Sciatic nerve (tissue), 2 donors: ENCODE results near the gene ANKRD61. TPM values are rescaled to one million over a fixed set of nuclear protein-coding genes. Genes with fewer than 3 reads are reported as not detected.
"Not testable (repeated sequence)": the region's sequence is repeated elsewhere in the genome, so short reads cannot be mapped to it uniquely, and the experiment has no call there.

ENCODE experiments used
- ATAC-seq: fragments of 200-7000 bp; cut with Tn5 transposase; one replicate; pipeline ENCODE4 v1.9.1; 2020; ENCODE audit warnings: mild to moderate bottlenecking, moderate library complexity
- DNase-seq: peaks from one replicate; pipeline ENCODE4 v3.0.0-alpha.2; 2020; ENCODE audit warnings: low spot score
- intact Hi-C: fragments of 100-400 bp; cut with DNase I; formaldehyde crosslinking; loops from one replicate; pipeline ENCODE4 v1.14.2; 2022
- total RNA-seq: library from RNA; stranded (reverse); fragmentation: NEBNext Ultra II Directional; extraction: Animal tissue kit (Norgen Biotek cat#: 25700); gene quantifications from one replicate; pipeline ENCODE4 v1.2.1, GENCODE V29; 2021
- donor health status: DM: no; HTN: no; CAD: no.
- donor health status: DM: no; HTN: no; CAD: no.

Gene ANKRD61
- 0.27 TPM for total RNA-seq

- no peak for ATAC-seq
- intact Hi-C loops: no loop called here
- DNase-seq: no peak
Measured at GRCh38 chr7:6030988-6031387, at the start of gene ANKRD61. Gene ANKRD61, plus strand, starts transcription at chr7:6031376. Its CDS starts 0 bp downstream, at chr7:6031376.

- ATAC-seq, DNase-seq, intact Hi-C loops: not testable (repeated sequence)
Measured at GRCh38 chr7:5987061-5987460, 44.1 kb upstream of the ANKRD61 start.

DNA sequence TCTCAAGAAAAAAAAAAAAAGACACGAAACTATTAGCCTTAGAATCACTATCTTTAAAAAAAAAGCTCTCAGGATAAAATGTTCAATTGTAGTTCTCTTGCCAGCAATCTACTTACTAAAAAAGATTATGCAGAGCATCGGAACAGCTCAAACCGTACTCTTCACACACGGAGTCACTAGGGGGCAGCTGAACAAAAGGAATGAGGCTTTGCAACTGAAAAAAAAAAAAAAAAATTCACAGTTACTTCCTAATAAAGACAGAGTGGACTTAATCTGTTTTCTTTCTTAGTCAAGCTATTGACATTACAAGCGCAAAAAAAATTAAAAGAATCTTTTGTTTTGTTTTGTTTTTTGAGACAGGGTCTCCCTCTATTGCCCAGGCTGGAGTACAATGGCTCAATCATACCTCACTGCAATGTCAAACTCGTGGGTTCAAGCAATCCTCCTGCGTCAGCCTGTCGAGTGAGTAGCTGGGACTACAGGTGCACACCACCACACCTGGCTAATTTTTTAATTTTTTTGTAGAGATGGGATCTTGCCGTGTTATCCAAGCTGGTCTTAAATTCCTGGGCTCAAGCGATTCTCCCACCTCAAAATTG is 33.9 kb upstream of the ANKRD61 start:
- DNase-seq (no peak), ATAC-seq (peak; percentile 83)
- intact Hi-C loops: loop anchor here (10.0 kb wide), 1 partner anchor 327 kb away; no protein-coding TSS in a partner anchor

- ATAC-seq (no peak), DNase-seq (no peak)
- intact Hi-C loops: no loop called here
Measured at GRCh38 chr7:6007386-6007785, 23.8 kb upstream of the ANKRD61 start.

DNA sequence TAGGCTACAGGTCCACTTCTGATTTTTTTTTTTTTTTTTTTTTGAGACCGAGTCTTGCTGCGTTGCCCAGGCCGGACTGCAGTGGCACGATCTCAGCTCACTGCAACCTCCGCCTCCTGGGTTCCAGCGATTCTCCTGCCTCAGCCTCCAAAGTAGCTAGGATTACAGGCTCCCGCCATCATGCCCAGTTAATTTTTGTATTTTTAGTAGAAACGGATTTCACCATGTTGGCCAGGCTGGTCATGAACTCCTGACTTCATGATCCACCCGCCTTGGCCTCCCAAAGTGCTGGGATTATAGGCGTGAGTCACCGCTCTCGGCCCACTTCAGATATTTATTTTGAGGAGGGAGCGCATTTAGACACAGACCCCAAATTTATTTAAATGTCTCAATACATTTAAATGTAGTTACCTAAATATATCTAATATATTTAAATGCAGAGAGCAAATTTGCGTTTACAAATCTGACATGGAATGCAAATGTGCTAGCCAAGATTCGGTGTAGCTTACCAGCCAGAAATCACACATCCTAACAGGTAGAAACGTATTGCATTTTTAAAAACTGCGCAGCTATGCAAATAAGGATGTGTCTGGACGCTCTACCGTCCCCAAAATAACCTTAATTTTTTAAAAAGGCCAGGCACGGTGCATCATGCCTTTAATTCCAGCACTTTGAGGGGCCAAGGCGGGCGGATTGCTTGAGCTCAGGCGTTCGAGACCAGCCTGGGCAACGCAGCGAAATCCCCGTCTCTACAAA is 23.2 kb upstream of the ANKRD61 start:
- DNase-seq, intact Hi-C loops, ATAC-seq: not testable (repeated sequence)

- peak; percentile 99 for ATAC-seq
- intact Hi-C loops: no loop called here
- peak; percentile 99 for DNase-seq
Measured at GRCh38 chr7:6008668-6009611, 22.2 kb upstream of the ANKRD61 start, which contains the start of the genes AIMP2 and PMS2. Gene AIMP2, plus strand, starts transcription at chr7:6009272. Its CDS starts 92 bp downstream, at chr7:6009364. Gene PMS2, minus strand, starts transcription at chr7:6009049. Its CDS starts 30 bp downstream, at chr7:6009019.

DNA sequence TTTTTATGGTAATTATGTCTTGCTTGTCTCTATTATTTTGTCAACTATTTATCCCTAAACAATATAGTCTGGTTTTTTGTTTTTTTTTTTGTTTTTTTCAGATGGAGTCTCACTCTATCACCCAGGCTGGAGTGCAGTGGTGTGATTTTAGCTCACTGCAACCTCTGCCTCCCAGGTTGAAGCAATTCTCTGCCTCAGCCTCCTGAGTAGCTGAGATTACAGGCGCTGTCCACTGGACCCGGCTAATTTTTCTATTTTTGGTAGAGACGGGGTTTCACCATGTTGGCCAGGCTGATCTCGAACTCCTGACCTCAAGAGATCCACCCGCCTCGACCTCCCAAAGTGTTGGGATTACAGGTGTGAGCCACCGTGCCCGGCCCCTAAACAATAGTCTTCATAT is 20.8 kb upstream of the ANKRD61 start:
- ATAC-seq, intact Hi-C loops: not testable (repeated sequence)
- DNase-seq: peak; percentile 34

DNA sequence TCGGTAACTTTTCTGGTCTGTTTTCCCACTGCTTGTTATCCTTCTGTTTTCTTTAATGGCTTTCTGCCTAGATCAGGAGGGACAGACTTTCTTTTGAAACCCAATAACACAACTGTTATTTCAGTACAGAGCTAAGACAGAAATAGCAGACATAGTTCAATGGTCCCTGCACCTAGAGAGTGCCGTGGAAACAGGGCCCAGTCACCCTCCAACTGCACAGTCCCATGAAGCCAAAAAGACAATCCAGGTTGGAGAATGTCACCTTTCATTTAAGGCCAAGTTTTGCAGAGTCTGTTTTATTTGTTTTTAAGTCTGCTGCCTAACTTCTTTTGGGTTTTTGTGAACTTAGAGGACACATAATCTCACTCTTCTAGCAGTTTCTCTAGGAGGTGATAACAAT is 19.6 kb upstream of the ANKRD61 start:
- no peak for ATAC-seq
- no peak for DNase-seq

GRCh38 chr7:6012355-6013104 is 18.6 kb upstream of the ANKRD61 start:
- intact Hi-C loops: no loop called here
- DNase-seq: no peak
- ATAC-seq: no peak

More for the DNA sequence above, 19.6 kb upstream of the ANKRD61 start:
- intact Hi-C loops: no loop called here

DNA sequence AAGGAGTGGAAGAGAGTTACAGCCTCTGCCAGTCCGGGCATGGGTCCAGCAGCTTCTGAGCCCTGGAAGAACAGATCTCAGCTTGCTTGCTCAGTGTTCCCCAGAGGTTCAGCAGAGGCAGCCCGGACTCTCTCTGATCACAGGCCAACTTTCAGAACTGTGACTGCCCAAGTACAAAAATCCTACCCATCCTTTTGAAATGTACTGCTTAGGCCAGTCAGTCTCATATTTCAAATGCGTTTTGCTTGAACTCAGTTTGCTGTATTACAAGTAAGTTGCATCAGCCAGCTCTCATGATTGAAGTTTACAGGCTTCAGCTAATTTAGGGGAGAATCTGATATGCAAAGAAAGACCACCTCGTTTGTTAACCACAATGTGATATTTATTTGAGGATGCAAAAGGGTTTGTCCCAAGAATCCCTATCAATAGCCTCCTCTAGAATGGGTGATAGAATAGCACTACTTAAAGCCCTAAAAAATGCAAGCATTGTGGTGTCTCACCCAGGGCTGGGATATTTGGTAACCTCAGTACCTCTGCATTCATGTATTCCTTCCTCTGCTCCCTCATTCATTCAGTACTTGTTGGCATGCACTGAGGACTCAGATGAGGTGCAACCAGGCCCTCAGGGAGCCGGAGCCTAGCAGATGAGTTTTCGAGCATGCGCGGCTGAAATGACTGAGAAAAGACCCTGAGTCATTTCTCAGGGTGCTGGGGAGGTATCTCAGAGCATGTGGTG is 15.1 kb upstream of the ANKRD61 start:
- peak; percentile 79 for DNase-seq
- intact Hi-C loops: no loop called here
- ATAC-seq: peak; percentile 92

DNA sequence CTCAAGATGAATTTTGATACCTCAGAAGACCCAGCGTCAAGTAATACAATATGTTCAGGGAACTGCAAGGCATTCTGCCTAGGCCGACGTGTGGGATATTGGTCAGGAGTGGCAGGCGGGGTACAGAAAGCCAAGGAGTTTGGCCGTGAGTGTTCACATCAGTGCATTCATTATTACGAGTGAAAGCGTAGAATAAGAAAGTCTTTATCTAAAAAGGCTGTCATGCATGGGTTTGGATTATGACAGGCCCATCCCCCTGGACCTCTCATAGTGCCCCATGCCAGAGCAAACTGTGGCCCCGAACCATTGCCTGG is 14.6 kb upstream of the ANKRD61 start:
- DNase-seq (no peak), ATAC-seq (no peak)
- intact Hi-C loops: no loop called here

GRCh38 chr7:6020371-6021286 is 10.5 kb upstream of the ANKRD61 start:
- intact Hi-C loops: no loop called here
- no peak for DNase-seq

GRCh38 chr7:6022707-6023106 is 8.5 kb upstream of the ANKRD61 start:
- no peak for ATAC-seq
- intact Hi-C loops: no loop called here

More at GRCh38 chr7:6020371-6021286, 10.5 kb upstream of the ANKRD61 start:
- ATAC-seq: no peak

DNA sequence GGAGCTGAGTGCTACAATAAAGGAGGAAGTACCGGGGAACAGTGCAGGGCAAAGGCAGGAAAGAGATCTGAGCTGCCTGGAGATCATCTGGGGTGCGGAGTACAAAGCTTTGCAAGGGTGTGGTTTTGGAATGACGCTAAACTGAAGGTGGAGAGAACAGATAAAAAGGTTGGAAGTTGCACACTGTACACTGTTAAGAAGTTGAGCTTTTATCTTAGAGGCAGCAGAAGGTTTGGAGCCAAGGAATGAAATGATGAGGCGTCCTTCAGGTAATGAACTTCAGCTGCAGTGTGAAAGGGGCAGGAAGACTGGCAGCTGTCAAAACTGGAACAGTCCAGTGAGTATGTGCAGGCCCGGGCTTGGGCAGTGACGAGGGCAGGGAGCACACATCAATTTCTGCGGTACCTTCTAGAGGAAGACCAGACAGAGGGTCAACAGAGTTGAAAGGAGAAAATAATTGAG is 7.2 kb upstream of the ANKRD61 start:
- intact Hi-C loops: no loop called here
- no peak for ATAC-seq
- no peak for DNase-seq

More at GRCh38 chr7:6022707-6023106, 8.5 kb upstream of the ANKRD61 start:
- DNase-seq: no peak

DNA sequence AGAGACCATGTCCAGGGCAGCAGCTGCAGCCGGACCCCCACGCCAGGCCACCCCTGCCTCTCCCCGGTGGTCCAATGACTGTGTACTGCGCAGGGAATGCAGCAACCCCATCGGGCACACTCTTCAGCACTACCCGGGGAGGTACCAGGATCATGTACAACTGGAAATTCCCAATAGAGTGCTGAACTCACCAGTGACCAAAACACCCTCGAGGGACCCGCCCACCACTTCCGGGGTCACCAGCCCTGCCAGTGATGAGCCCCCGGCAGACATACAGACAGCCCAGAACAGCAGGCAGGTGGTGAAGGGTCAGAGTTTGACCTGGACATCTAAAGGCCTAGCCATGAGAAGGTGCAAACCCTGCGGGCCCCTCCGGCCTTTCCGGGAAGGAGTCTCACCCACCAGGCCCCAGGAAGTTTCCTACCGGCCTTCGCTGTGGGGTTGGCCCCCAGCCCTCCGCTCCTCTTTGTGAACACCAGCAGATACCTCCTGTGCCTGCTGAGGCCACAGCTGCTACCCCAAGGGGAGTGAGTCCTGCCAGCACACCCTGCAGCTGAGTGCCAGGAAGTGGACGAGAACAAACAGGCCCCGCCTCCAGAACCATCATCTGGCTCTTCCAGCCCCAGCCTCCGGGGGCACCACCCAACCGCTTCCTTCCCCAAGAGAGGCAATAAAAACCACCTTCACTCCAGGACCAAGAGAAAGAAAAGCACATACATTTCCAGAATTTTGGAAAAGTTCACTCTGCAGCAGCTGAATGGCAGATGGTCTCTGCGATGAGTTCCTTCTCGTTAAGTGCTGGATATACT is 5.0 kb upstream of the ANKRD61 start:
- peak; percentile 80 for ATAC-seq
- intact Hi-C loops: no loop called here
- DNase-seq: peak; percentile 67

DNA sequence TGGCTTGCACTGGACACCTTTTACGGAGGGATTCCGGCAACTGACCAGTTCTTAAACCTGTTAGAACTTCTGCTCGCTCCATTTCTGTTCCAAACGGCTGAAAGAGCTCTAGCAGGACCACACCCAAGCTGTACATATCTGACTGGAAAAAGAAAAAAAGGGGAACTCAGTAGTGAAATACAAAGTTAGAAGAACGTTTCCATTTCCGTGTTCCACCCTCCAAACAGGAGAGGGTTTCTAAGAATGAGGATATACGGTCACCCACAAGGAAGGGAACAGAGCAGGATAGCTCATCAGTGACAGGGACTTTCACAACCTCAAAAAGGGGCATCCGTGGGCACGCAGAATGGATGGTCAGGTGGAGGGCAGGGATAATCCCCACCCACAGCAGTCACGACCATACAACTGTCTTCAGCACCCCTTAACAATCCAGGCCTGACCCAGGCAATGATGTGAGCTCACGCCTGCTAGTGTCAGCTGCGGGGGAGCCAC is 4.3 kb upstream of the ANKRD61 start:
- DNase-seq: no peak
- ATAC-seq: peak; percentile 64
- intact Hi-C loops: no loop called here
